HG03469 (cell line): Measurements from ENCODE around the gene ULBP3.

Experiments used
- ATAC-seq: cut with Tn5 transposase; IDR thresholded peaks from one replicate; pipeline ENCODE4 v1.9.1; 2021; ENCODE audit warnings: mild to moderate bottlenecking, moderate library complexity, moderate number of reproducible peaks; ENCODE audit not compliant: unreplicated experiment

Gene ULBP3

DNA sequence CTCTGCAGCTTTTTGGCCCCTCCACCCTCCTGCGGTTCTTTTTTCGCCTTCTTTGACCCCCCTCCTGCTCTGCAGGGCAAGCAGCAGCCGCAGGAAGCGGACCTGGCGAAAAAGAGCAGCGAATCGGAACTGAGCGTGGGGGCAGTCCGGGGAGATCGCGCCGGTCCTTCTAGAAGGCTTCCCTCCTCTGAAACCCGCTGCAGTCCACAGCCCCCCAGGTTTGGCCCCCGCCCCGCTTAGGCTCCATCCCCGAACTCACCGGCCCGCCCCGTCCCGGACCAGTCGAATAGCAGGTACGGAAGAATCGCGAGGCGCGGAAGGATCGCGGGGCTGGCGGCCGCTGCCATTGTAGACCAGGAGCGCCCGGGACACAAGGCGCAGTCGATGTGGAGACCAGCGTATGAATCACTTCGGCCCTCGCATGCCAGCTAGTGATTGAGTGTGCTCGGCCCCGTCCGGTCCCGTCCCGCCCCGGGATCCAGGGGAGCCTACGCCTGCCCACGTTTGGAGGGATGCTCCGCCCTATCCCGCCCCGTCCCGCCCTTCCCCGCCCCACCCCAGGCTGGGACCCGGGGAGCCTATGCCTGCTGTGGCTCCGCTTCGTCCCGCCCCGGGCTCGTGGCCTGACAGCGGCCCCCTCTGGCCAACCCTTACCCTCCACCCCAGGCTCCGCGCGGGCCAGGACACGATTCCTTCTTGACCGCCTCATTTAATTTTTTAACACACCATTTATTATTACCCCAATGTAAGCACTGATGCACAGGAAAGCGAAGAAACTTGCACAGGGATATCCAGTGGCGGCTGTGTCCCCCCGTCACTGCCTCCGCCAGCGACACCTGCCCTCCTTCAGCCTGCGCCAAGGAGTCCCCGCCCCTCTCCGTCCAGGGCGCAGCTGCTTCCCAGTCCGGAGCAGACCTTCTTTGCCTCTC lies at the start of gene ULBP3:
ULBP3 (minus strand) TSS at position 402 of the 929 bp plus-strand sequence; CDS start at position 347, 55 bp downstream.
- peak; percentile 46 for ATAC-seq

GRCh38 chr6:150118627-150119026 lies 49.7 kb upstream of the ULBP3 start:
- no peak for ATAC-seq

GRCh38 chr6:150118203-150118602 lies 49.3 kb upstream of the ULBP3 start:
- no peak for ATAC-seq

DNA sequence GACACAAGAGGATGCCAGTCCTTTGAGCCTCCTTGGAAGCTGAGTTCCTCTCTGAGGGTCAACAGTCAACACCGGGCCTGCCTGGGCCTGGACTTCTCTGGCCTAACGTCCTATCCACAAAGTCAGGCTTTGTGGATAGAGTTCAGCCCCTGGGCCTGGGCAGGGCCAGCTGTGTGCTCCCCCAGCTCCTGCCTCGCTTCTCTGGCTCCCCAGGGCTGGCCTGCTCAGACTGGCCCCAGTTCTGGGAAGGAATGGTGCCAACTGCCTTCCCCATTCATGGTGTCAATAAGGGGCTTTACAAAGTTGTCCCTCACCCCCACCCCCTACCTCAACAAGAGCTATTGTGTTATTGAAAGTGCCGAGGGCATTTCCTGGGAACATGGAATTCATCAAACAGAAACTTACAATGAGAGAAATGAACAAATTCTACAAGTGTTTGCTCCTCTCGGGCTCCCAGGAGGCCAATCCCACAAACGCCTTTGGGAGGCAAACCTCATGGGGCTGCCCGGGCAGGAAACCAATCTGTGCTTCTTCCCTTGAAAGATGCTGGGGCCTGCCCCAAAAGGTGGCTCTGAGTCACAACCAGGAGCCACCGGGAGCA lies 47.4 kb upstream of the ULBP3 start:
- no peak for ATAC-seq

DNA sequence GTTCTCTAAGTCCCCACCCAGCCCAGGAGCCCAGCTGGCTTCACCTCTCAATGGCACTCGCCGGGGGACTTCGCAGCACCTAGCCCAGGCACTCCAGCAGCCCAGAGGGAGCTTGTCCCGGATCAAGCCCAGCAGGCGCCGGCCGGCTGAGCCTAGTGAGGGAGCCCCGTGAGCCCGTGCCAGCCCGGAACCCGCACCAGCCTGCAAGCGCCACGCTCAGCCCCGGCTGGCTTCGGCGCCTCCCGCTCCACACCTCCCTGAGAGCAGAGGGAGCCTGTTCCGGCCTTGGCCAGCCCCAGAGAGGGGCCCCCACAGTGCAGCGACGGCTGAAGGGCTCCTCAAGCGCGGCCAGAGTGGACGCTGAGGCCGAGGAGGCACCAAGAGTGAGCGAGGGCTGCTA lies 46.8 kb upstream of the ULBP3 start:
- no peak for ATAC-seq

DNA sequence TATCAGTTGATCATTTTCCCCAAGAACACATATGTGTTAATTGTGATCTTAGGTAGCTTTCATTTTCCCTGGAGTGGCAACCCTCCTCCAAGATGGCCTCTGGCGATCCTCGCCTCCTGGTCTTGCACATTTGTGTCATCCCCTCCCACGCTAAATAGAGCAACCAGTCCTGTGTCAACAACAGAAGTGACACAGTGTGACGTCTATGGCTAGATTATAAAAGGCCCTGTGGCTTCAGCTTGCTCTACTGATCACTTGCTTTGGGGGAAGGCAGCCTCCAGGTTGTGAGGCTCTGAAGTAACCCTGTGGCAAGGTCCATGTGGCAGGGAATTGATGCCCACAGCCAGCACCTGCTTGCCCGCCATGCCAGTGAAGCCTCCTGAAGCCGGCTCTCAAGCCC lies 43.3 kb upstream of the ULBP3 start:
- ATAC-seq, result no peak

- no peak for ATAC-seq
Measured at GRCh38 chr6:150102750-150103270, 33.9 kb upstream of the ULBP3 start.

DNA sequence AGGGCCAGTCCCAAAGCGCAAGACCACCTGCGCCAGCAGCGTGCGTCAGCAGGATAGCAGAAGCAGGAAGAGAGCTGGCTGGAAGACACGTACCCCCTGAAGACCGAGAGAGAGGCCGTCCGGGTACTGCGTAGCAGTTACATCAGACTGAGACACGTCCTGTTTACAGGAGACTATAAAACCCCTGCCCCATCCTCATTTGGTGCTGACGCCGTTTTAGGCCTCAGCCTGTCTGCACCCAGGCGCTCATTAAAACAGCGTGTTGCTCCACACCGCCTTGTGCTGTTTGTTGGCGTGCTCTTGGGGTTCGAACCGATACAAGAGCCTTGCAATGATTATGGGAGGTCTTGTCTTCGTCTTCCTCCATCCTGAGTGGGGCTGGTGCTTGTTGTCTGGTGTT lies 31.8 kb upstream of the ULBP3 start:
- no peak for ATAC-seq

- no peak for ATAC-seq
Measured at GRCh38 chr6:150099953-150100352, 31.0 kb upstream of the ULBP3 start.

GRCh38 chr6:150099546-150099945 lies 30.6 kb upstream of the ULBP3 start:
- no peak for ATAC-seq

- no peak for ATAC-seq
Measured at GRCh38 chr6:150098155-150098554, 29.2 kb upstream of the ULBP3 start.

- no peak for ATAC-seq
Measured at GRCh38 chr6:150093397-150093796, 24.5 kb upstream of the ULBP3 start.

- ATAC-seq, result no peak
Measured at GRCh38 chr6:150091476-150091875, 22.6 kb upstream of the ULBP3 start.

DNA sequence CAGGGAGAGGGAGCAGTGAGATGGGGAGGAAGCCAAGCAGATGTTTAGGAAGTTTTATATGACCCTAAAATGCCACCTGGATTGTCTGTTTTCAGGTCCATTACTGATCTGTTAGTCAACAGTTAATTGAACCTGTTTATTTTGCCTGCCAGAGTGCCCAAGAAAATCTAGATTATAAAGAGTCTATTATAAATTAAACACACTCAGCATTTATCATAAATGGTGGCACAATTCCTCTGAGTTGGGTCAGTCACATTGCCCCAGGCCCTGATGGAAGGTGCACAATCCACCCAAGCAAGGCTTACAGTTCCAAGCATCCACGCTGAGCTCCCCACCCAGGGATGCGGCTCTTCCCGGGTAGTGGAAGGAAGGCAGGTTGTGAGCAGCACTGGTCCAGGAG lies 21.4 kb upstream of the ULBP3 start:
- no peak for ATAC-seq

GRCh38 chr6:150088481-150089154 lies 19.7 kb upstream of the ULBP3 start:
- no peak for ATAC-seq

DNA sequence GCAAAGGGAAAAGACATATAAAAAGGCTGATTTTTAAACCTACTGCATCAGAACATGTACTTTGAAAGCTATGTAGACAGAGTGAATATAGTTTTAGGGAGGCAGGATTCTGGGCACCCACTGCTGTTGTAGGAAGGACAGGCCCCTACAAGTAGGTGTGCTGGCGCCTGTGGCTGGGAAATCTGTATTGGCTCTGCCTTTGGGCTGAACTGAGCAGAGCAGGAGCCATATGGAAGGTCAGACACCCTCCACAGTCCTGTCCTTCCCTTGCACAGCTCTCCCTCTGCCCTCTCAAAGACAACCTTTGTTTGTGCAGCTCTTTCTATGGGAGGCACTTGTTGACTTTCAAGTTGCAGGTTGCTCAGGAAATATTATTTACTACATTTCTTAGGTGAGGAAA lies 18.4 kb upstream of the ULBP3 start:
- ATAC-seq, result no peak

- ATAC-seq, result no peak
Measured at GRCh38 chr6:150086026-150086425, 17.1 kb upstream of the ULBP3 start.

DNA sequence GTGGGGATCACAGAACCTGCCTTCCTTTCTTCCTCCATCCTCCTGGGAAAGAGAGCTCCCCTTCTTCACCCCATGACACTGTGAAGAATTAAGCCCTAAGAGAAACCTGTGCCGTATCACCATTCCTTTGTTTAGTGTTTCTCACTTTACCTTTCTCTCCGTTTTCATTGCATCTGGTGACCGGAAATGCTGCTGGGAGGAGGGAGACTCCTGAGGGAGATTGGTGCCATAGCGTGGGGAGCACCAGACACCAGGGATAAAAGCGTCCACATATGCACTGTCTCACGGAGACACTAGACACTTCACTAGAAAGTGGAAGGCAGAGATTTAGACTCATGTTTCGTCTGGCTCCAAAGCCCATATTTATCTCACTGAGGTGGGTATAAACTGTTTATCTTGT lies 15.5 kb upstream of the ULBP3 start:
- no peak for ATAC-seq

DNA sequence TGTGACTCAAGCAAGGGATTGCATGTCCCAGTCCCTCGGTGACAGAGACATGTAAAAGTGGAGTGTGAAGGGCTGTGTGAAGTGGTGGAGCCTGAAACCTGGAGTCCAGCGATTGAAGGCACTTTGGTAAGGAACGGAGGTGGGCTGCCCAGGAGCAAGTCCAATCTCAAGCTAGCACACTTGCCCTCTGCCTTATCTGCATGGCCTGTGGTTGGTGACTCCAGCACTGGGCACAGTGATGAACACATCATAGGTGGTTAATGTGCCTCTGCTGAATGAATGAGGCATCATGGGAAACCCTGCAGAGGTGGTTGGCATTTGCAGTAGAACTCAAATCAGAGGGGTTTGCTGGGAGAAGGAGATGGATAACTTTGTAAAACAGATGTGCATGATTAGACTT lies 14.9 kb upstream of the ULBP3 start:
- no peak for ATAC-seq

GRCh38 chr6:150081702-150082101 lies 12.8 kb upstream of the ULBP3 start:
- no peak for ATAC-seq

- no peak for ATAC-seq
Measured at GRCh38 chr6:150079604-150080003, 10.7 kb upstream of the ULBP3 start.

GRCh38 chr6:150078788-150079187 lies 9.9 kb upstream of the ULBP3 start:
- no peak for ATAC-seq
